NOMO-1 (cell line): ENCODE data around the gene CD52.
A peak's percentile ranks its signal among the peaks of the same experiment; 100 is the strongest.

Source experiments
- DNase-seq, 2 experiments: peaks; one replicate each; lab custom pipeline; 2025; ENCODE audit not compliant: unreplicated experiment in 2 of 2; lab: John Stamatoyannopoulos, UW

Gene CD52

DNA sequence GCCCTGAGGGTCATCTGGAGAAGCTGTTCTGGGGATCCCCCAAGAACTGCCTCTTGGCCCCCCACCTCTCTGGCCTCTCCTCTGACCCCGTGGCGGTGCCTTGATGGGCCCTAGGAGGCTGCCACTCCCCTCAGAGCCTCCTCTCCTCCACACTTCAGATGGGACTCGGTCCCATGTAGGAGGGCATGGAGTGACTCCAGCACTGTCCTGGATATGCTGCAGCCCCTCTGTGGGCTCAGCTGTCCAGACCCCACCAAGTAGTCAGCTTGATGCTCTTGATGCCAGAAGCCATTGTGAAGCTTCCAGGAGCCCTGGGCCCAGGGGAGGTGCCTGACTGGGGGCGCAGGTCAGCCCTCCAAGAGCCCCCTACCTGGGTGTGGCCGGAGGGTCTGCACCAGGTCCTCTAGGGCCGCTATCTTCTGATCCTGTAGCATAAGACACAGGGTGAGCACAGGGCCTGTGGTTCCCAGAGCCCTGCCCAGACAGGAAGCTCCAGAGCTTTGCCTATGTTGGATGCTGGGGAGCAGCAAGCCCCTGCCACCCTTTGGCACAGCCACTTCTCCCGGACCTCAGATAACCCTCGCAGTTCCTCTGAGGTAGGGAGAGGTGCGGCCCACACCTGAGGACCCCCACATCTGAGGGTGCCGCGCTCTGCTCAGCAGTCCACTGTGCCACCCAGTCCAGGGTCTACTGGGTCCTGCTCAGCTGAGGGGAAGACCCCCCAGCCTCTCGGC is 20.5 kb upstream of the CD52 start:
- DNase-seq, result no peak

- no peak for DNase-seq
These were observed 20.0 kb upstream of the CD52 start for GRCh38 chr1:26297791-26298124.

DNA sequence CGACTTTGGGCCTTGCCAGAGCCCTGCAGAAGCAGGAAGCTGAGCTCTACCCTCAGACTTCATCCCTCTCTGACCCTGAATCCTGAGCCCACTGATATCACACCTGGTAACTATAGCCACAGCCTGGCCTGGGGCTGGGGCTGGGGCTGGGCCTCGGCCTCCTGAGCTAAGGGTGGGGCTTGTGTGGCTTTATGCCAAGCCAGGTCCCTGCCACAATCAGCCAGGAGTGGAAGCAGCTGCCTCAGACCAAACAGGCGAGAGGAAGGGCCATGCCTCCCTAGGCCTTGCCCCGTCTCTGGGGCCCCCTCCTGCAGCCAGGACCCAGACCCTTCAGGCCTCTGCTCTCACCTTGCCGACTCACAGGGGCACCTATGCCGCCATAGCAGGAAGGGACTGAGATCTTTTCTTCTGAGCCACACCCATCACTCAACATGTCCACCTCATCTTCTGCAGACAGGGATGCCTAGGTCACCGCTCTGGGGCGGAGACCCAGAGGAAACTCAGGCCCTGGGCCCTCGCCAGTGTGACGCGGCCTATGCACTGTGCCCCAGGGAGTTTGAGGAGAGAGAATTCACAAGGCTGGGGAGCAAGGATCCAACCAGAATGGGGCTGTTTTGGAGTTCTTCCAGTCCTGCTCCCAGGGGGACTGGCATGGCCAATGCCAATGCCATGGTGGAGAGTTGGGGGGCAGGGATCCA is 17.0 kb upstream of the CD52 start:
- no peak for DNase-seq

- no peak for DNase-seq
These were observed 14.9 kb upstream of the CD52 start for GRCh38 chr1:26302733-26303405.

DNA sequence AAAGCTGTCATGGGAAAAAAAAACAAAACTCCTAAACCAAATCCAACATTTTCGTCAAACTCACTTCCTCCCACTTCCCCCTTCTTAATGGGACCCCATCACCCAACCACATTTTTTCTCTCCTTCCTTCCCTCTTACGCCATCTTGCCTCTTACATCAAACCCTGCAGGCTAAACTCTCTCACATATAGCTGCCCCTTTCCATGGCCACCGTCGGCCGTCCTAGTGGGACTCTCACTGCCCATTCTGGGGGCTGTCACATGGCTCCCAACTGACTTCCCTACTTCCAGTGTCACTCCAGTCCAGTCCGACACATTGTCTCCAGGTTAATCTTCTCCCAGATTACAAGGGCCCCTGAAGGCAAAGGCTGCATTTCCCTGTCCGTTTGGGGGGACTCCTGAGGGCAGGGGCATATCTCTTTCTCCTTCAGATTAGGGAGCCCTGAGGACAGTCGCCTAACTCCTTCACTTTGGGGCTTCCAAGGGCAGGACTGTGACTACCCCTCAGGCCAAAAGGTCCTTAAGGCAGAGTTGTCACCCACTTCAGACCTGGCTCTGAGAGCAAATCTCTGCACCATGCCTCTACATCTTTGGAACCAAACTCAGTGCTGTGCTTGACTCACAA is 12.0 kb upstream of the CD52 start:
- DNase-seq, result peak; percentile 44 to 74

DNA sequence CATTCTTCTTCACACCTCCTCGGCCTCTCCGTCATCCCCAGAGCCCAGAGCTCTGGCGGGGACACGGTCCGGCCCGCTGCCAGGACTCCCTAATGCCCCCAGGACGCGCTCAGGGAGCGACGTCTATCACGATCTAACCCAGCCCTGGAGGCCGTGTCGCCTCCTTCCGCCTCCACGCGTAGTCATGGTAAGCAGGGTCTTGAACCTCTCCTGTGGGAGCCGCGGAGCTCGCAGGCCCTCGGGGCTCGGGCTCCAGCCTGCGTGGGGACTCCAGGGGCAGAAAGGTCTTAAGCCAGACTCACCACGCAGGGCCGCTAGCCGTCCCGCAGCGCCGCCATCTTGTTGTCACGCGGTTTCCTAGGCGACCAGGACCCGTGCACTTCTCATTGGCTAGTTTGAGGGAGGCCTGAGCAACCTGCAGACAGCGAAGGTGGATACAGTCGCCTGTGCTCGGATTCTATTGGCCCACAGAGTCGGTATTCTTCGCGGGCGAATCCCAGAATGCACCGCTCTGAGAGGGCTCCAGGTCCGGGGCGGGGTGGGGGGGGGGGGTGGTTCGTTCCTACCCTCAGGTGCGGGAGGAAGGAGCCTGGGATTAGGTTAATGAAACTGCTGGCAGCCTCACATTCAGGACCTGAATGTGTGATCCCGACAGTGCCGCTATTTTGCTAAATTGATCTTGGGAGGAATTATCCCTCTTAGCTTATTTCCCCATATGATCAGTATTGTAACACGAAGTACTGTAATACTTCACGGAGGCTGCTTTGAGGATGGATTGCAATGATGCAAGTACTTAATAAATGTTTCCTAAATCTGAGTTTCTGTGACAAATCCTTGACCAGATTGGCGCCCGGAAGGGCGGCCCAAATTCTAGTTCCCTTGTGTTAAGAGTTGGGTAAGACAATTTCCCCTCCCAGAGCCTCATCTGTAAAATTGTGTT is 11.2 kb upstream of the CD52 start, which contains the start of gene UBXN11:
Gene UBXN11 (minus strand): TSS at position 347 of the 940 bp plus-strand sequence. CDS start 3,753 bp downstream, outside the sequence.
- DNase-seq, result peak; percentile 96

GRCh38 chr1:26307363-26307781 is 10.4 kb upstream of the CD52 start:
- no peak for DNase-seq

GRCh38 chr1:26307966-26308899 is 9.5 kb upstream of the CD52 start:
- DNase-seq, result peak in 1 of 2 experiments; percentile 10

GRCh38 chr1:26314501-26314900 is 3.3 kb upstream of the CD52 start:
- DNase-seq, result no peak

- DNase-seq, result no peak
These were observed 1.6 kb upstream of the CD52 start for GRCh38 chr1:26315874-26316850.

DNA sequence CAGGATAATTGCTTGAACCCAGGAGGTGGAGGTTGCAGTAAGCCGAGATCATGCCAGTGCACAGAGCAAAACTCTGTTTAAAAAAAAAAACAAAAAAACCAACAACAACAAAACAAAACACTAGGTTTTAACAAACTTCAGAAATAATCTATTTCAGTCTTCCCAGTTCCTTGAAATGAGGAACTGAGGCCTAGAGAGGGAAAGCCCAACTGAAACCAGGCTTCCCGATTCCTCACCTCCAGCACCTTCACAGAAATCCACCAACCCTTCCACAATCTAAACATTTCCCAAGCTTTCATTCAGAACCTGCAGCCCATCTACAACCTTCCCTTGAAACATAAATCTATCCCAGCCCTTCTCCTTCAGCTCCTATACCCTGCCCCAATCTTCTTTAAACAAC is 612 bp upstream of the CD52 start:
- DNase-seq, result no peak

DNA sequence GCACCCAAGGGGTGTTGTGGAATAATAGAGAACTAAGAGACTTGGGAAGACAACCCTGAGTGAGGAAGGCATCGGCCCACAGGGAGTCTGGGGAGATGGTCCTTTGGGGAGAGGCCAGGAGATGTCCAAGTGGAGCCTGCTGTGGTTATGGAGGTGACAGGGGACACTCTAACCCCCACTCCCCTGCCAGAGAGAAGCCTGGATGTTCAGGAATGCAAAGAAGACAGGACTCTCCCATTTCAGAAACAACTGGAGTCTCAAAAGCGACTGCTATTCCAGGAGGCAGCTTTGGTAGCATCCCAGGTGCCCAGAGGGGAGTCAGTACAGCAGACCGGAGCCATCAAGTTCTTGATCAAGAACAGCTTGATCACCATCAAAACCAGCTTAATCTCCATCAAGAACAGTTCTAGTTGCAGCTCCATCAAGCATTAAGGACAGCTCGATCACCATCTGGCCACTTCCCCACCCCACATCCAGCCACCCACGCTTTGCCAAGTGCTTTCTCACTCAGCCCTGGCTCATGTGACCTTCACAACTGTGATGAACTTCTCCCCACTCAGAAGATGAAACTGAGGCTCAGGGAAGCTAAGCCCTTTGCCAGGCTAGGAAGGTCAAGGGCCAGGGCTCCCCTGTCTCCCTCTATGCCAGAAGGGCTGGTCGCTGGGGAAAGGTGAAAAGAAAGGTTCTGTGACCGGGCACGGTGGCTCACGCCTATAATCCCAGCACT is 743 bp downstream of the CD52 start:
- DNase-seq, result no peak

GRCh38 chr1:26320896-26321295 is 3.1 kb downstream of the CD52 start:
- no peak for DNase-seq

- DNase-seq, result peak; percentile 78 to 79
These were observed 3.7 kb downstream of the CD52 start for GRCh38 chr1:26321315-26322041.

- no peak for DNase-seq
These were observed 4.2 kb downstream of the CD52 start for GRCh38 chr1:26322042-26322331.

DNA sequence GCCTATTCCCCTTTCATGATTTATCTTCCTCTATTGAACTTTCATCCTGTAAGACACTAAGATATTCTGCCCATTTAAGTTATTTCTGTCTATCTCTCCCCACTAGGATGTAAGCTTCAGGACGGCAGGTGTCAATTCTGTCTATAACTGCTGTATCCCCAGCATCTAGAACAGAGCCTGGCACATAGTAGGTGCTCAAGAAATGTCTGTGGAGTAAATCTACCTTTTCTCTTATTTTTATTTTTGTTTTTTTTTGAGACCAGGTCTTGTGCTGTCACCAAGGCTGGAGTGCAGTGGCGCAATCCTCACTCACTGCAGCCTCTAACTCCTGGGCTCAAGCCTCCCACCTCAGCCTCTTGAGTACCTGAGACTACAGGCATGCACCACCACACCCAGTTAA is 5.6 kb downstream of the CD52 start:
- DNase-seq, result no peak

GRCh38 chr1:26324550-26324949 is 6.8 kb downstream of the CD52 start:
- no peak for DNase-seq
